Lower leg skin (tissue), 4 donors: Measurements from ENCODE around the gene LECT2. TPM values are rescaled to one million over a fixed set of nuclear protein-coding genes. Genes with fewer than 3 reads are reported as not detected.

Source experiments
- DNase-seq, 2 donors: peaks; one replicate each; pipeline ENCODE4 v3.0.0-alpha.2; 2019; ENCODE audit warnings: low spot score in 2 of 2
- H3K4me3 ChIP-seq: fragments of 200-600 bp; sonication (generic); 2 replicates; pipeline ENCODE4 v1.5.1; 2017; ENCODE audit warnings: mild to moderate bottlenecking, low read depth; ENCODE audit not compliant: poor library complexity, severe bottlenecking
- POLR2A ChIP-seq, 2 donors: fragments of 450-650 bp; IDR thresholded peaks; one replicate each; pipeline ENCODE4 v1.6.1; 2016 to 2017; ENCODE audit warnings: antibody characterized with exemption in 2 of 2, mild to moderate bottlenecking in 1 of 2, moderate library complexity in 1 of 2
- WGBS, 2 donors: methylation state at CpG; one replicate each; pipeline ENCODE4 v1.1.5; 2018; 5-methylcytosine and 5-hydroxymethylcytosine counted together
- intact Hi-C: fragments of 100-400 bp; cut with DNase I; formaldehyde crosslinking; loops from one replicate; pipeline ENCODE4 v1.15.0; 2023; ENCODE audit warnings: low total_unique reads
- total RNA-seq, 4 donors: library from RNA; depleted of rRNA; stranded (reverse); fragments of >200 nt; gene quantifications; one replicate each; pipeline ENCODE4 v1.1.0, GENCODE V29; 2016
- TF ChIP-seq, protein P1 (sequence below), 3 donors: fragments of 450-650 bp; IDR thresholded peaks; one replicate each; pipeline ENCODE4 v1.5.1; 2016; ENCODE audit warnings: antibody characterized with exemption in 3 of 3, mild to moderate bottlenecking in 3 of 3, moderate library complexity in 2 of 3

The LECT2 gene
- total RNA-seq, 4 donors from 2014 or later, result not detected

DNA sequence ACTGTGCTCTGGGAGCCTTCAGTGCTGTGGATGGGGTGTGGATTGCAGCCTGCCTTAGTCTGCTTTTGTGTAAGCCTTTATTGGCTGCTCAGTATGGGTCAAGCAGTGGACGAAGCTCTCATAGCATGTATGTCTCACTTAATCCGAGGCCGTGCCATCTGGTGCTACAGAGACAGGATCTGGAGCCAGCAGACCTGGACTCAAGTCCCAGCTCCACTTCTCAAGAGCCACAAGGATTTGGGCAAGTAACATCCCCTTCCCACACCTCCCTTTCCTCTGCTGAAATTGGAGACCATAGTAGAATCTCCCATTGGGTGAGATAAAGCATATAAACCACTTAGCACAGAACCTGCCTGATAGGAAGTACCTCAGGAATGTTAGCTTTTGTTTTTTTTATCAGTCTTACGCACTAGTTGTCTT is 23.4 kb upstream of the LECT2 start:
- no peak for DNase-seq
- WGBS, 2 donors, result 90 to 93% methylated on average over 4 of the region's 4 CpGs
- TF ChIP-seq, protein P1, sequence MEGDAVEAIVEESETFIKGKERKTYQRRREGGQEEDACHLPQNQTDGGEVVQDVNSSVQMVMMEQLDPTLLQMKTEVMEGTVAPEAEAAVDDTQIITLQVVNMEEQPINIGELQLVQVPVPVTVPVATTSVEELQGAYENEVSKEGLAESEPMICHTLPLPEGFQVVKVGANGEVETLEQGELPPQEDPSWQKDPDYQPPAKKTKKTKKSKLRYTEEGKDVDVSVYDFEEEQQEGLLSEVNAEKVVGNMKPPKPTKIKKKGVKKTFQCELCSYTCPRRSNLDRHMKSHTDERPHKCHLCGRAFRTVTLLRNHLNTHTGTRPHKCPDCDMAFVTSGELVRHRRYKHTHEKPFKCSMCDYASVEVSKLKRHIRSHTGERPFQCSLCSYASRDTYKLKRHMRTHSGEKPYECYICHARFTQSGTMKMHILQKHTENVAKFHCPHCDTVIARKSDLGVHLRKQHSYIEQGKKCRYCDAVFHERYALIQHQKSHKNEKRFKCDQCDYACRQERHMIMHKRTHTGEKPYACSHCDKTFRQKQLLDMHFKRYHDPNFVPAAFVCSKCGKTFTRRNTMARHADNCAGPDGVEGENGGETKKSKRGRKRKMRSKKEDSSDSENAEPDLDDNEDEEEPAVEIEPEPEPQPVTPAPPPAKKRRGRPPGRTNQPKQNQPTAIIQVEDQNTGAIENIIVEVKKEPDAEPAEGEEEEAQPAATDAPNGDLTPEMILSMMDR (IDR thresholded peaks at IDR 0.05), result no peak
- no peak for TF ChIP-seq POLR2A (IDR thresholded peaks at IDR 0.05)
- H3K4me3 ChIP-seq, result no peak overlapping the region
- intact Hi-C loops, result no loop called here

- 50 to 65% methylated on average over 17 of the region's 17 CpGs for WGBS, 2 donors
- no peak overlapping the region for H3K4me3 ChIP-seq
- intact Hi-C loops, result no loop called here
- TF ChIP-seq POLR2A (IDR thresholded peaks at IDR 0.05), result no peak
- TF ChIP-seq, protein P1 (IDR thresholded peaks at IDR 0.05), result peak in 1 of 3 donors; percentile 44
- DNase-seq, result peak; percentile 61 to 95
These were observed 22.7 kb upstream of the LECT2 start for GRCh38 chr5:135977375-135977928.

GRCh38 chr5:135976216-135976615 is 21.4 kb upstream of the LECT2 start:
- TF ChIP-seq POLR2A (IDR thresholded peaks at IDR 0.05), result no peak
- TF ChIP-seq, protein P1 (IDR thresholded peaks at IDR 0.05), result no peak
- 85 to 91% methylated on average over 7 of the region's 7 CpGs for WGBS, 2 donors
- intact Hi-C loops, result no loop called here

GRCh38 chr5:135975122-135975521 is 20.3 kb upstream of the LECT2 start:
- no peak for DNase-seq
- no peak overlapping the region for H3K4me3 ChIP-seq
- 93 to 97% methylated on average over 4 of the region's 4 CpGs for WGBS, 2 donors
- no peak for TF ChIP-seq POLR2A (IDR thresholded peaks at IDR 0.05)
- TF ChIP-seq, protein P1 (IDR thresholded peaks at IDR 0.05), result no peak
- intact Hi-C loops, result no loop called here

More at GRCh38 chr5:135976216-135976615, 21.4 kb upstream of the LECT2 start:
- no peak overlapping the region for H3K4me3 ChIP-seq
- no peak for DNase-seq

- no peak for DNase-seq
- intact Hi-C loops, result no loop called here
These were observed 19.3 kb upstream of the LECT2 start for GRCh38 chr5:135974021-135974600.

More at GRCh38 chr5:135974021-135974600, 19.3 kb upstream of the LECT2 start:
- TF ChIP-seq, protein P1 (IDR thresholded peaks at IDR 0.05), result no peak
- no peak for TF ChIP-seq POLR2A (IDR thresholded peaks at IDR 0.05)
- H3K4me3 ChIP-seq, result no peak overlapping the region
